Measurements from ENCODE around the gene MBD3L5. TPM values are rescaled to one million over a fixed set of nuclear protein-coding genes. Genes with fewer than 3 reads are reported as not detected.
"Not testable (repeated sequence)": the region's sequence is repeated elsewhere in the genome, so short reads cannot be mapped to it uniquely, and the experiment has no call there.

MBD3L5 gene
- total RNA-seq (not detected), polyA plus RNA-seq (not detected)

- intact Hi-C loops (cut with DNase I); FAIRE-seq; H3K9me3 ChIP-seq; H3K36me3 ChIP-seq; H3K27ac ChIP-seq; H3K27me3 ChIP-seq; ATAC-seq; H3K4me3 ChIP-seq; H3K4me1 ChIP-seq; DNase-seq: not testable (repeated sequence)
- no CpG with 5 or more reads among the region's 9 CpGs for WGBS, 2 donors
These were observed at the start of gene MBD3L5 for GRCh38 chr19:7030278-7030677. MBD3L5 (plus strand) TSS chr19:7030578; CDS start chr19:7030612, 34 bp downstream.

- ATAC-seq: no peak
- FAIRE-seq: no peak
- no peak for TF ChIP-seq CTCF (IDR thresholded peaks at IDR 0.05)
- Histone ChIP-seq H3K27ac (no peak overlapping the region), H3K36me3 (no peaks in the 10 kb centered on the region), H3K9me3 (no peaks in the 10 kb centered on the region), H3K27me3 (no peaks in the 10 kb centered on the region), H3K4me3 (no peak overlapping the region), H3K4me1 (no peaks in the 10 kb centered on the region)
- intact Hi-C loops (cut with DNase I): no loop called here
- DNase-seq: no peak
These were observed 46.9 kb upstream of the MBD3L5 start for GRCh38 chr19:6983448-6983847.

- WGBS, 2 donors: 29 to 39% methylated on average over 4 of the region's 4 CpGs
- no peak for FAIRE-seq
These were observed 42.5 kb upstream of the MBD3L5 start for GRCh38 chr19:6987850-6988249.

GRCh38 chr19:6988257-6988656, 42.1 kb upstream of the MBD3L5 start:
- DNase-seq: no peak
- Histone ChIP-seq H3K36me3 (no peaks in the 10 kb centered on the region), H3K4me1 (no peaks in the 10 kb centered on the region), H3K9me3 (no peaks in the 10 kb centered on the region), H3K27ac (no peak overlapping the region), H3K27me3 (no peaks in the 10 kb centered on the region), H3K4me3 (no peak overlapping the region)
- WGBS, 2 donors: 25 to 40% methylated on average over 3 of the region's 3 CpGs
- intact Hi-C loops (cut with DNase I): no loop called here
- no peak for TF ChIP-seq CTCF (IDR thresholded peaks at IDR 0.05)
- no peak for FAIRE-seq
- no peak for ATAC-seq

More at GRCh38 chr19:6987850-6988249, 42.5 kb upstream of the MBD3L5 start:
- DNase-seq: no peak
- intact Hi-C loops (cut with DNase I): no loop called here
- Histone ChIP-seq H3K27me3 (no peaks in the 10 kb centered on the region), H3K4me1 (no peaks in the 10 kb centered on the region), H3K36me3 (no peaks in the 10 kb centered on the region), H3K4me3 (no peak overlapping the region), H3K9me3 (no peaks in the 10 kb centered on the region), H3K27ac (no peak overlapping the region)
- TF ChIP-seq CTCF (IDR thresholded peaks at IDR 0.05): no peak
- ATAC-seq: peak in 1 of 4 donors; percentile 60

- DNase-seq (no peak), ATAC-seq (no peak), FAIRE-seq (no peak)
- WGBS, 2 donors: 60 to 73% methylated on average over 1 of the region's 1 CpG
- Histone ChIP-seq H3K27me3 (no peaks in the 10 kb centered on the region), H3K36me3 (no peaks in the 10 kb centered on the region), H3K4me1 (no peaks in the 10 kb centered on the region), H3K27ac (no peak overlapping the region), H3K4me3 (no peak overlapping the region), H3K9me3 (no peaks in the 10 kb centered on the region)
- intact Hi-C loops (cut with DNase I): no loop called here
- no peak for TF ChIP-seq CTCF (IDR thresholded peaks at IDR 0.05)
These were observed 35.3 kb upstream of the MBD3L5 start for GRCh38 chr19:6995054-6995453.

- no peak overlapping the region for H3K27ac ChIP-seq
- H3K4me3 ChIP-seq: no peak overlapping the region
- 34 to 51% methylated on average over 4 of the region's 4 CpGs for WGBS, 2 donors
- no peak for TF ChIP-seq CTCF (IDR thresholded peaks at IDR 0.05)
- DNase-seq (no peak), FAIRE-seq (no peak), ATAC-seq (no peak)
- no peaks in the 10 kb centered on the region for H3K4me1 ChIP-seq
- no peaks in the 10 kb centered on the region for H3K9me3 ChIP-seq
- intact Hi-C loops (cut with DNase I): no loop called here
- no peaks in the 10 kb centered on the region for H3K36me3 ChIP-seq
- no peaks in the 10 kb centered on the region for H3K27me3 ChIP-seq
These were observed 33.6 kb upstream of the MBD3L5 start for GRCh38 chr19:6996810-6997209.
